ENCODE measurements around the gene DGKD.
A peak's percentile ranks its signal among the peaks of the same experiment; 100 is the strongest.

The DGKD gene

GRCh38 chr2:233451950-233452349 is 97.7 kb downstream of the DGKD start:
- peaks cover 3% of the 10 kb centered on the region; the same call in 1 of the 2 replicates for H3K4me1 ChIP-seq
- peaks cover 37% of the 10 kb centered on the region for H3K36me3 ChIP-seq
- peak; percentile 1 for DNase-seq

GRCh38 chr2:233453111-233453915 is 99.0 kb downstream of the DGKD start:
- DNase-seq = peak; percentile 2
- no peak overlapping the region for H3K4me3 ChIP-seq (ENCODE audit: low read depth, low read length)
- TF ChIP-seq, protein P1, sequence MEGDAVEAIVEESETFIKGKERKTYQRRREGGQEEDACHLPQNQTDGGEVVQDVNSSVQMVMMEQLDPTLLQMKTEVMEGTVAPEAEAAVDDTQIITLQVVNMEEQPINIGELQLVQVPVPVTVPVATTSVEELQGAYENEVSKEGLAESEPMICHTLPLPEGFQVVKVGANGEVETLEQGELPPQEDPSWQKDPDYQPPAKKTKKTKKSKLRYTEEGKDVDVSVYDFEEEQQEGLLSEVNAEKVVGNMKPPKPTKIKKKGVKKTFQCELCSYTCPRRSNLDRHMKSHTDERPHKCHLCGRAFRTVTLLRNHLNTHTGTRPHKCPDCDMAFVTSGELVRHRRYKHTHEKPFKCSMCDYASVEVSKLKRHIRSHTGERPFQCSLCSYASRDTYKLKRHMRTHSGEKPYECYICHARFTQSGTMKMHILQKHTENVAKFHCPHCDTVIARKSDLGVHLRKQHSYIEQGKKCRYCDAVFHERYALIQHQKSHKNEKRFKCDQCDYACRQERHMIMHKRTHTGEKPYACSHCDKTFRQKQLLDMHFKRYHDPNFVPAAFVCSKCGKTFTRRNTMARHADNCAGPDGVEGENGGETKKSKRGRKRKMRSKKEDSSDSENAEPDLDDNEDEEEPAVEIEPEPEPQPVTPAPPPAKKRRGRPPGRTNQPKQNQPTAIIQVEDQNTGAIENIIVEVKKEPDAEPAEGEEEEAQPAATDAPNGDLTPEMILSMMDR (IDR thresholded peaks at IDR 0.05; ENCODE audit: low read depth, low read length) = no peak
- H3K27me3 ChIP-seq = no peaks in the 10 kb centered on the region
- peaks cover 33% of the 10 kb centered on the region for H3K36me3 ChIP-seq
- peaks cover 3% of the 10 kb centered on the region; the same call in 1 of the 2 replicates for H3K4me1 ChIP-seq
- H3K9me3 ChIP-seq = no peaks in the 10 kb centered on the region

More at GRCh38 chr2:233451950-233452349, 97.7 kb downstream of the DGKD start:
- Histone ChIP-seq H3K27me3 (no peaks in the 10 kb centered on the region), H3K4me3 (ENCODE audit: low read depth, low read length) (no peak overlapping the region), H3K9me3 (no peaks in the 10 kb centered on the region)
- TF ChIP-seq, protein P1 (IDR thresholded peaks at IDR 0.05; ENCODE audit: low read depth, low read length) = no peak

DNA sequence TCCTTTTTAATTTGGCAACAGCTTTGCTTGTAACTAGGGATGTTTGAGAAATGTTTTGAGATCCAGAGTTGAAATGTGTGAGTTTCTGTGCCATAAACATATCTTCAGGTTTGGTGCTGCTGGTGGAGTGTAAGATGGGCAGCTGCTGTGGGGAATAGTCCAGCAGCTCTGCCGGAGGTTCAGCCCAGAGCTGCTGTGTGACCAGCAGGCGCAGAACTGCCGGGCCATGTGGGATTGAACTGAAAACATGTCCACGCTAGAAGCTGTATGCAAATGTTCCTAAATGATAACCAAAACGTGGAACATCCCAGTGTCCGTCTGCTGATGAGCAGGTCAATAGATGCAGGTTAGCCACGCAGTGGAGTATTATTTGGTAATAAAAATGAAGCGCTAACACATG is 99.6 kb downstream of the DGKD start:
- H3K9me3 ChIP-seq = no peaks in the 10 kb centered on the region
- no peak overlapping the region for H3K4me3 ChIP-seq (ENCODE audit: low read depth, low read length)
- peak; percentile 1 for DNase-seq
- H3K27me3 ChIP-seq = no peaks in the 10 kb centered on the region
- TF ChIP-seq, protein P1 (IDR thresholded peaks at IDR 0.05; ENCODE audit: low read depth, low read length) = no peak
- H3K36me3 ChIP-seq = peaks cover 29% of the 10 kb centered on the region
- H3K4me1 ChIP-seq = peaks cover under 1% of the 10 kb centered on the region; the same call in 1 of the 2 replicates

- no peak overlapping the region for H3K4me3 ChIP-seq (ENCODE audit: low read depth, low read length)
- H3K36me3 ChIP-seq = peaks cover 24% of the 10 kb centered on the region
- no peaks in the 10 kb centered on the region for H3K4me1 ChIP-seq
- TF ChIP-seq, protein P1 (IDR thresholded peaks at IDR 0.05; ENCODE audit: low read depth, low read length) = no peak
- no peaks in the 10 kb centered on the region for H3K9me3 ChIP-seq
- no peaks in the 10 kb centered on the region for H3K27me3 ChIP-seq
- DNase-seq = peak; percentile 1
Observed at GRCh38 chr2:233455006-233455405, 100.7 kb downstream of the DGKD start.

DNA sequence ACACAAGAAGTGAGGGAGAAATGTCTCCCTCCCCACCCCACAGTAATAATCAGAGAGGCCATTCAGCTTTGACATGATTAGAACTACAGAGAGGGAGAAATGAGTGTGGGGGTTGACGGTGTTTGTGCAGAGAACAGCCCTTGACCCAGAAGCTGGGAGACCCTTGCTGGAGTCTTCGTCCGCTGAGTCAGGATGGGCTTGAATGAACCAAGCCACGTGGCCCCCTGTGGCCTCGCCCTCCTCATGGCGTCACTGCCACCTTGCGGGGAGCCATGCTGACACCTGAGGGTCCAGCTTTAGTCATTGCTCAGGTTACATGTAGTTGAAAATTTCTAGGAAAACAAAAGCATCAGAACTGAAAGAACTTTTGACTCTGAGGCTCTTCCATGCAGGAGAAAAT is 101.2 kb downstream of the DGKD start:
- H3K4me1 ChIP-seq = no peaks in the 10 kb centered on the region
- H3K36me3 ChIP-seq = peaks cover 26% of the 10 kb centered on the region
- TF ChIP-seq, protein P1 (IDR thresholded peaks at IDR 0.05; ENCODE audit: low read depth, low read length) = no peak
- peak; percentile 1 for DNase-seq
- H3K27me3 ChIP-seq = no peaks in the 10 kb centered on the region
- no peaks in the 10 kb centered on the region for H3K9me3 ChIP-seq
- no peak overlapping the region for H3K4me3 ChIP-seq (ENCODE audit: low read depth, low read length)

DNA sequence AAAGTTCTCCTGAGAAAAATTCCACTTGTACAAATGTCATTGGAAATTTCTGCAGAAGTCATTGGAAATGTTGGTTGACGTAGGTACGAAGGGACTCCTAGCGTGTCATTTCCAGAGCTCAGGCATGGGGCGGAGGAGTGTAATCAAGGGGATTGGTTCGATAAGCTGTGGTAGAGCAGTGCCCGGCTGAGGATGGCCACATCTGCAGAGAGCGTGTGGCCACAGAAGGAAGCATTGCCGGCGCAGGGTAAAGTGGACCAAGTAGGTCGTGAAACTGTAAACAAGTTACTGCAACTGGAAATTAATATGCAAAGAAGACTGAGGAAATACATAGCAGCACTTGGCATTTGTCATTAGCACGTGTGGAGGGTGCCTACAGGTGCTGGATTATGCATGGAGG is 101.8 kb downstream of the DGKD start:
- no peaks in the 10 kb centered on the region for H3K9me3 ChIP-seq
- H3K36me3 ChIP-seq = peaks cover 24% of the 10 kb centered on the region
- H3K4me1 ChIP-seq = no peaks in the 10 kb centered on the region

More for the DNA sequence above, 101.8 kb downstream of the DGKD start:
- Histone ChIP-seq H3K27me3 (no peaks in the 10 kb centered on the region), H3K4me3 (ENCODE audit: low read depth, low read length) (no peak overlapping the region)
- TF ChIP-seq, protein P1 (IDR thresholded peaks at IDR 0.05; ENCODE audit: low read depth, low read length) = no peak
- DNase-seq = no peak
